Body of pancreas (tissue), 4 donors: ENCODE results near the gene MPC1L. TPM values are rescaled to one million over a fixed set of nuclear protein-coding genes. Genes with fewer than 3 reads are reported as not detected.

ENCODE experiments used
- ATAC-seq: fragments of 150-250 bp; one replicate; pipeline ENCODE4 v1.9.1; 2016
- DNase-seq, 4 donors: peaks; one replicate each; pipeline ENCODE4 v3.0.0-alpha.2; 2019
- H3K27ac ChIP-seq, 4 donors: fragments of 200-600 bp; sonication (generic); 1 replicate in 3 of 4; 2 replicates in 1 of 4; pipeline versions ENCODE4 v1.5.1 to v1.6.1; 2016 to 2019; ENCODE audit warnings: mild to moderate bottlenecking in 1 of 4, mixed read lengths in 1 of 4, moderate library complexity in 1 of 4
- H3K27me3 ChIP-seq, 2 donors: fragments of 200-600 bp; sonication (generic); one replicate each; pipeline ENCODE4 v1.6.0; 2016; ENCODE audit warnings: mild to moderate bottlenecking in 1 of 2
- H3K36me3 ChIP-seq, 2 donors: fragments of 200-600 bp; sonication (generic); replicated peaks in 1 of 2; 2 replicates each; pipeline ENCODE4 v1.5.1; 2016; ENCODE audit warnings: low read depth in 2 of 2; ENCODE audit not compliant: insufficient read depth in 1 of 2
- H3K4me1 ChIP-seq: fragments of 200-600 bp; sonication (generic); one replicate; pipeline ENCODE4 v1.6.0; 2016
- H3K4me3 ChIP-seq, 2 donors: fragments of 200-600 bp; sonication (generic); 1 replicate in 1 of 2; 2 replicates in 1 of 2; pipeline ENCODE4 v1.5.1; 2016 to 2019
- H3K9me3 ChIP-seq, 3 donors: fragments of 200-600 bp; sonication (generic); 1 replicate in 2 of 3; 2 replicates in 1 of 3; pipeline ENCODE4 v1.5.1; 2016
- CTCF ChIP-seq, 7 experiments: fragments of 450-650 bp in 4 of 7; fragments of 200-600 bp in 3 of 7; sonication (generic) in 3 of 7; IDR thresholded peaks; one replicate each; pipeline ENCODE4 v1.5.1; 2016 to 2019; ENCODE audit warnings: antibody characterized with exemption in 7 of 7
- POLR2A ChIP-seq, 3 donors: fragments of 450-650 bp; IDR thresholded peaks; one replicate each; pipeline ENCODE4 v1.6.1; 2016; ENCODE audit warnings: antibody characterized with exemption in 3 of 3, mild to moderate bottlenecking in 2 of 3
- WGBS, 2 donors: methylation state at CpG; one replicate each; pipeline ENCODE4 v1.1.5; 2017; 5-methylcytosine and 5-hydroxymethylcytosine counted together
- intact Hi-C: fragments of 100-400 bp; cut with DNase I; formaldehyde crosslinking; loops from one replicate; pipeline ENCODE4 v1.15.1; 2023
- total RNA-seq, 2 donors: library from RNA; depleted of rRNA; stranded (reverse); fragments of >200 nt; gene quantifications; one replicate each; pipeline ENCODE4 v1.1.0, GENCODE V29; 2016

The MPC1L gene
- total RNA-seq, 2 donors from 2014 or later: not detected

GRCh38 chrX:40615976-40616375 lies 7.3 kb upstream of the MPC1L start:
- TF ChIP-seq CTCF (IDR thresholded peaks at IDR 0.05) (no peak), POLR2A (IDR thresholded peaks at IDR 0.05) (no peak)
- Histone ChIP-seq H3K27me3 (no peaks in the 10 kb centered on the region), H3K36me3 (no peaks in the 10 kb centered on the region), H3K4me3 (no peak overlapping the region), H3K9me3 (no peaks in the 10 kb centered on the region), H3K4me1 (no peaks in the 10 kb centered on the region), H3K27ac (peak overlapping the region in 1 of 4 donors; percentile 2)
- 74 to 82% methylated on average over 9 of the region's 9 CpGs for WGBS, 2 donors
- ATAC-seq (no peak), DNase-seq (no peak)
- intact Hi-C loops: no loop called here

- no peaks in the 10 kb centered on the region for H3K36me3 ChIP-seq
- 81 to 82% methylated on average over 7 of the region's 7 CpGs for WGBS, 2 donors
- TF ChIP-seq POLR2A (IDR thresholded peaks at IDR 0.05): no peak
- no peaks in the 10 kb centered on the region for H3K27me3 ChIP-seq
- no peak overlapping the region for H3K4me3 ChIP-seq
- H3K4me1 ChIP-seq: no peaks in the 10 kb centered on the region
- intact Hi-C loops: no loop called here
- ATAC-seq: no peak
- DNase-seq: no peak
- no peaks in the 10 kb centered on the region for H3K9me3 ChIP-seq
- H3K27ac ChIP-seq: no peak overlapping the region
Measured at GRCh38 chrX:40617566-40617965, 5.7 kb upstream of the MPC1L start.

GRCh38 chrX:40622479-40623138 lies 619 bp upstream of the MPC1L start:
- no peaks in the 10 kb centered on the region for H3K9me3 ChIP-seq
- no peak for ATAC-seq
- no peak overlapping the region for H3K27ac ChIP-seq
- intact Hi-C loops: loop anchor here (10.0 kb wide), 1 partner anchor 1098 kb away; no protein-coding TSS in a partner anchor
- no peaks in the 10 kb centered on the region for H3K27me3 ChIP-seq
- H3K36me3 ChIP-seq: peaks cover 0 to 2% of the 10 kb centered on the region in 2 donors
- no peaks in the 10 kb centered on the region for H3K4me1 ChIP-seq
- H3K4me3 ChIP-seq: no peak overlapping the region
- no peak for DNase-seq
- TF ChIP-seq POLR2A (IDR thresholded peaks at IDR 0.05) (no peak), CTCF (IDR thresholded peaks at IDR 0.05) (no peak)
- 70 to 79% methylated on average over 6 to 16 of the region's 18 CpGs for WGBS, 2 donors

- ATAC-seq (no peak), DNase-seq (no peak)
- TF ChIP-seq POLR2A (IDR thresholded peaks at IDR 0.05) (no peak), CTCF (IDR thresholded peaks at IDR 0.05) (no peak)
- WGBS, 2 donors: 89 to 90% methylated on average over 1 to 32 of the region's 32 CpGs
- Histone ChIP-seq H3K27ac (no peak overlapping the region), H3K9me3 (no peaks in the 10 kb centered on the region), H3K36me3 (peaks cover 0 to 2% of the 10 kb centered on the region in 2 donors), H3K4me1 (no peaks in the 10 kb centered on the region), H3K4me3 (no peak overlapping the region), H3K27me3 (no peaks in the 10 kb centered on the region)
- intact Hi-C loops: loop anchor here (10.0 kb wide), 1 partner anchor 1099 kb away; no protein-coding TSS in a partner anchor
Measured at GRCh38 chrX:40623665-40624064, 437 bp downstream of the MPC1L start.

- ATAC-seq (no peak), DNase-seq (no peak)
- H3K27me3 ChIP-seq: no peaks in the 10 kb centered on the region
- H3K9me3 ChIP-seq: no peaks in the 10 kb centered on the region
- no peak overlapping the region for H3K4me3 ChIP-seq
- WGBS, 2 donors: 86 to 100% methylated on average over 2 to 4 of the region's 4 CpGs
- TF ChIP-seq CTCF (IDR thresholded peaks at IDR 0.05): no peak
- no peaks in the 10 kb centered on the region for H3K4me1 ChIP-seq
- peaks cover 0 to 2% of the 10 kb centered on the region in 2 donors for H3K36me3 ChIP-seq
- H3K27ac ChIP-seq: no peak overlapping the region
- intact Hi-C loops: loop anchor here (10.0 kb wide), 1 partner anchor 1100 kb away; no protein-coding TSS in a partner anchor
Measured at GRCh38 chrX:40625294-40625693, 2.1 kb downstream of the MPC1L start.
